Measurements from ENCODE around the gene RIMS3. TPM values are rescaled to one million over a fixed set of nuclear protein-coding genes. Genes with fewer than 3 reads are reported as not detected.

The RIMS3 gene
- total RNA-seq, 1 experiment from 2014 or later: 4.2 TPM

- no peaks in the 10 kb centered on the region for H3K36me3 ChIP-seq (ENCODE audit: insufficient read depth, low read length)
- H3K4me1 ChIP-seq (ENCODE audit: low read length): no peaks in the 10 kb centered on the region
- no peak overlapping the region for H3K9ac ChIP-seq (ENCODE audit: low read length)
- H3K27ac ChIP-seq (ENCODE audit: low read length): no peak overlapping the region
- no peaks in the 10 kb centered on the region for H3K9me3 ChIP-seq (ENCODE audit: low read length)
- H4K20me1 ChIP-seq (ENCODE audit: insufficient read depth, low read depth, low read length): peaks cover 4% of the 10 kb centered on the region; the same call in 1 of the 2 replicates
- H3K27me3 ChIP-seq (ENCODE audit: low read length): no peaks in the 10 kb centered on the region
- H3K4me2 ChIP-seq (ENCODE audit: low read depth, low read length, poor library complexity, severe bottlenecking): no peak overlapping the region
- H3K9me2 ChIP-seq (replicated peaks; ENCODE audit: insufficient read depth, low read length): no peaks in the 10 kb centered on the region
- no peak for DNase-seq
- H3K79me2 ChIP-seq (ENCODE audit: low read length): no peaks in the 10 kb centered on the region
- no peak overlapping the region for H2AFZ ChIP-seq (ENCODE audit: low read length)
- no peak overlapping the region for H3K4me3 ChIP-seq (ENCODE audit: low read length)
Observed at GRCh38 chr1:40646315-40646714, 19.2 kb downstream of the RIMS3 start.

GRCh38 chr1:40645118-40645680, 20.3 kb downstream of the RIMS3 start:
- DNase-seq: no peak
- no peaks in the 10 kb centered on the region for H3K9me3 ChIP-seq (ENCODE audit: low read length)
- no peak overlapping the region for H3K27ac ChIP-seq (ENCODE audit: low read length)
- no peak overlapping the region for H3K4me3 ChIP-seq (ENCODE audit: low read length)
- no peak overlapping the region for H3K4me2 ChIP-seq (ENCODE audit: low read depth, low read length, poor library complexity, severe bottlenecking)
- H2AFZ ChIP-seq (ENCODE audit: low read length): no peak overlapping the region
- H3K4me1 ChIP-seq (ENCODE audit: low read length): no peaks in the 10 kb centered on the region
- H3K27me3 ChIP-seq (ENCODE audit: low read length): no peaks in the 10 kb centered on the region
- H3K9me2 ChIP-seq (replicated peaks; ENCODE audit: insufficient read depth, low read length): no peaks in the 10 kb centered on the region
- H3K79me2 ChIP-seq (ENCODE audit: low read length): no peaks in the 10 kb centered on the region
- peaks cover 4% of the 10 kb centered on the region; the same call in 1 of the 2 replicates for H4K20me1 ChIP-seq (ENCODE audit: insufficient read depth, low read depth, low read length)
- H3K36me3 ChIP-seq (ENCODE audit: insufficient read depth, low read length): no peaks in the 10 kb centered on the region
- H3K9ac ChIP-seq (ENCODE audit: low read length): no peak overlapping the region

GRCh38 chr1:40641601-40642242, 23.8 kb downstream of the RIMS3 start:
- no peaks in the 10 kb centered on the region for H3K4me1 ChIP-seq (ENCODE audit: low read length)
- no peaks in the 10 kb centered on the region for H3K36me3 ChIP-seq (ENCODE audit: insufficient read depth, low read length)

GRCh38 chr1:40640314-40641076, 25.0 kb downstream of the RIMS3 start:
- Histone ChIP-seq H3K4me2 (ENCODE audit: low read depth, low read length, poor library complexity, severe bottlenecking) (no peak overlapping the region), H3K4me1 (ENCODE audit: low read length) (no peaks in the 10 kb centered on the region), H2AFZ (ENCODE audit: low read length) (no peak overlapping the region), H3K79me2 (ENCODE audit: low read length) (no peaks in the 10 kb centered on the region), H3K9ac (ENCODE audit: low read length) (no peak overlapping the region), H3K9me2 (replicated peaks; ENCODE audit: insufficient read depth, low read length) (no peaks in the 10 kb centered on the region), H3K4me3 (ENCODE audit: low read length) (no peak overlapping the region), H3K27ac (ENCODE audit: low read length) (no peak overlapping the region), H3K36me3 (ENCODE audit: insufficient read depth, low read length) (no peaks in the 10 kb centered on the region), H3K27me3 (ENCODE audit: low read length) (no peaks in the 10 kb centered on the region), H4K20me1 (ENCODE audit: insufficient read depth, low read depth, low read length) (no peaks in the 10 kb centered on the region), H3K9me3 (ENCODE audit: low read length) (no peaks in the 10 kb centered on the region)
- DNase-seq: no peak

More at GRCh38 chr1:40641601-40642242, 23.8 kb downstream of the RIMS3 start:
- H2AFZ ChIP-seq (ENCODE audit: low read length): no peak overlapping the region
- H3K9me2 ChIP-seq (replicated peaks; ENCODE audit: insufficient read depth, low read length): no peaks in the 10 kb centered on the region
- DNase-seq: no peak
- H3K4me3 ChIP-seq (ENCODE audit: low read length): no peak overlapping the region
- H3K9me3 ChIP-seq (ENCODE audit: low read length): no peaks in the 10 kb centered on the region
- H3K4me2 ChIP-seq (ENCODE audit: low read depth, low read length, poor library complexity, severe bottlenecking): no peak overlapping the region
- H3K27me3 ChIP-seq (ENCODE audit: low read length): no peaks in the 10 kb centered on the region
- no peaks in the 10 kb centered on the region for H4K20me1 ChIP-seq (ENCODE audit: insufficient read depth, low read depth, low read length)
- H3K9ac ChIP-seq (ENCODE audit: low read length): no peak overlapping the region
- H3K27ac ChIP-seq (ENCODE audit: low read length): no peak overlapping the region
- H3K79me2 ChIP-seq (ENCODE audit: low read length): no peaks in the 10 kb centered on the region

GRCh38 chr1:40638097-40639036, 27.1 kb downstream of the RIMS3 start:
- Histone ChIP-seq H3K36me3 (ENCODE audit: insufficient read depth, low read length) (no peaks in the 10 kb centered on the region), H3K9me2 (replicated peaks; ENCODE audit: insufficient read depth, low read length) (no peaks in the 10 kb centered on the region)

GRCh38 chr1:40637470-40638007, 27.9 kb downstream of the RIMS3 start:
- Histone ChIP-seq H3K4me1 (ENCODE audit: low read length) (peaks cover 11% of the 10 kb centered on the region), H3K9ac (ENCODE audit: low read length) (no peak overlapping the region), H3K9me2 (replicated peaks; ENCODE audit: insufficient read depth, low read length) (no peaks in the 10 kb centered on the region), H3K36me3 (ENCODE audit: insufficient read depth, low read length) (no peaks in the 10 kb centered on the region), H2AFZ (ENCODE audit: low read length) (no peak overlapping the region), H4K20me1 (ENCODE audit: insufficient read depth, low read depth, low read length) (no peaks in the 10 kb centered on the region), H3K27me3 (ENCODE audit: low read length) (no peaks in the 10 kb centered on the region), H3K9me3 (ENCODE audit: low read length) (no peaks in the 10 kb centered on the region), H3K27ac (ENCODE audit: low read length) (no peak overlapping the region), H3K79me2 (ENCODE audit: low read length) (no peaks in the 10 kb centered on the region), H3K4me3 (ENCODE audit: low read length) (no peak overlapping the region), H3K4me2 (ENCODE audit: low read depth, low read length, poor library complexity, severe bottlenecking) (no peak overlapping the region)
- no peak for DNase-seq

More at GRCh38 chr1:40638097-40639036, 27.1 kb downstream of the RIMS3 start:
- H3K4me3 ChIP-seq (ENCODE audit: low read length): no peak overlapping the region
- H3K9me3 ChIP-seq (ENCODE audit: low read length): no peaks in the 10 kb centered on the region
- H3K27me3 ChIP-seq (ENCODE audit: low read length): no peaks in the 10 kb centered on the region
- H3K27ac ChIP-seq (ENCODE audit: low read length): no peak overlapping the region
- H3K79me2 ChIP-seq (ENCODE audit: low read length): no peaks in the 10 kb centered on the region
- no peak overlapping the region for H3K4me2 ChIP-seq (ENCODE audit: low read depth, low read length, poor library complexity, severe bottlenecking)
- no peak for DNase-seq
- H2AFZ ChIP-seq (ENCODE audit: low read length): no peak overlapping the region
- no peak overlapping the region for H3K9ac ChIP-seq (ENCODE audit: low read length)
- peaks cover 8% of the 10 kb centered on the region for H3K4me1 ChIP-seq (ENCODE audit: low read length)
- no peaks in the 10 kb centered on the region for H4K20me1 ChIP-seq (ENCODE audit: insufficient read depth, low read depth, low read length)

- Histone ChIP-seq H3K4me2 (ENCODE audit: low read depth, low read length, poor library complexity, severe bottlenecking) (no peak overlapping the region), H3K27me3 (ENCODE audit: low read length) (no peaks in the 10 kb centered on the region), H2AFZ (ENCODE audit: low read length) (no peak overlapping the region), H3K27ac (ENCODE audit: low read length) (no peak overlapping the region), H3K4me3 (ENCODE audit: low read length) (no peak overlapping the region), H3K36me3 (ENCODE audit: insufficient read depth, low read length) (no peaks in the 10 kb centered on the region), H4K20me1 (ENCODE audit: insufficient read depth, low read depth, low read length) (no peaks in the 10 kb centered on the region), H3K9ac (ENCODE audit: low read length) (no peak overlapping the region), H3K9me3 (ENCODE audit: low read length) (no peaks in the 10 kb centered on the region), H3K4me1 (ENCODE audit: low read length) (peaks cover 11% of the 10 kb centered on the region), H3K79me2 (ENCODE audit: low read length) (no peaks in the 10 kb centered on the region), H3K9me2 (replicated peaks; ENCODE audit: insufficient read depth, low read length) (no peaks in the 10 kb centered on the region)
- no peak for DNase-seq
Observed at GRCh38 chr1:40636777-40637176, 28.7 kb downstream of the RIMS3 start.

All from Karpas-422 (cell line).